T-cell (primary cell): ENCODE data around the gene KIF5C. TPM values are rescaled to one million over a fixed set of nuclear protein-coding genes. Genes with fewer than 3 reads are reported as not detected.

Source experiments
- ATAC-seq, 4 experiments: fragments of 200-7000 bp in 3 of 4; fragments of 150-1000 bp in 1 of 4; cut with Tn5 transposase; replicated peaks in 1 of 4; 1 replicate in 3 of 4; 2 replicates in 1 of 4; pipeline ENCODE4 v1.10.0; 2021; ENCODE audit warnings: moderate library complexity in 3 of 4, mild to moderate bottlenecking in 2 of 4, moderate number of reproducible peaks in 1 of 4
- CTCF ChIA-PET, 2 donors: fragments of 300-600 bp; sonication (Branson Sonifier 250); formaldehyde crosslinking; loops; one replicate each; lab custom pipeline; 2022; ENCODE audit warnings: antibody characterized with exemption in 2 of 2; lab: Charles Lee
- POLR2A ChIA-PET, 2 donors: fragments of 300-600 bp; sonication (Branson Sonifier 250); formaldehyde crosslinking; loops; one replicate each; lab custom pipeline; 2022; ENCODE audit warnings: antibody characterized with exemption in 2 of 2; lab: Charles Lee
- DNase-seq, 35 experiments: peaks; one replicate each; pipeline versions ENCODE4 v3.0.0 to v3.0.0-alpha.2; 2013 to 2023
- H3K27ac ChIP-seq: one replicate; pipeline ENCODE4 v1.5.1; 2013; ENCODE audit warnings: low read length
- H3K27me3 ChIP-seq, 2 experiments: replicated peaks in 1 of 2; 1 replicate in 1 of 2; 2 replicates in 1 of 2; pipeline versions ENCODE4 v1.6.1 to v1.7.0; 2013; ENCODE audit warnings: low read length in 1 of 2, mixed read lengths in 1 of 2; ENCODE audit not compliant: control insufficient read depth in 2 of 2, insufficient read depth in 2 of 2; ENCODE audit errors: extremely low read depth in 1 of 2
- H3K36me3 ChIP-seq, 2 donors: 1 replicate in 1 of 2; 2 replicates in 1 of 2; pipeline versions ENCODE4 v1.6.1 to v1.7.0; 2013; ENCODE audit warnings: low read length in 1 of 2; ENCODE audit not compliant: control insufficient read depth in 2 of 2, insufficient read depth in 1 of 2; ENCODE audit errors: extremely low read depth in 1 of 2
- H3K4me1 ChIP-seq, 2 experiments: 1 replicate in 1 of 2; 2 replicates in 1 of 2; pipeline versions ENCODE4 v1.6.1 to v1.7.0; 2013; ENCODE audit warnings: low read length in 2 of 2, mixed read lengths in 1 of 2; ENCODE audit not compliant: insufficient read depth in 2 of 2, control insufficient read depth in 1 of 2; ENCODE audit errors: extremely low read depth in 1 of 2
- H3K4me3 ChIP-seq, 2 donors: 1 replicate in 1 of 2; 2 replicates in 1 of 2; pipeline versions ENCODE4 v1.5.1 to v1.7.0; 2013; ENCODE audit warnings: mild to moderate bottlenecking in 2 of 2, low read length in 1 of 2, moderate library complexity in 1 of 2; ENCODE audit not compliant: control insufficient read depth in 1 of 2; ENCODE audit errors: extremely low read depth in 1 of 2
- H3K9me3 ChIP-seq: 2 replicates; pipeline ENCODE4 v1.7.0; 2013
- H3K27ac Mint-ChIP-seq, 2 donors: one replicate each; pipeline ENCODE4 v1.8.0; 2020 to 2021; ENCODE audit warnings: mild to moderate bottlenecking in 2 of 2, mixed read lengths in 2 of 2
- H3K27me3 Mint-ChIP-seq, 2 donors: one replicate each; pipeline ENCODE4 v1.8.0; 2021 to 2022; ENCODE audit warnings: mixed read lengths in 2 of 2
- H3K36me3 Mint-ChIP-seq: one replicate; pipeline ENCODE4 v1.8.0; 2021; ENCODE audit warnings: mixed read lengths
- H3K4me1 Mint-ChIP-seq, 3 donors: one replicate each; pipeline ENCODE4 v1.8.0; 2020 to 2022; ENCODE audit warnings: mixed read lengths in 3 of 3, mild to moderate bottlenecking in 1 of 3
- H3K4me3 Mint-ChIP-seq, 3 donors: one replicate each; pipeline ENCODE4 v1.8.0; 2020 to 2022; ENCODE audit warnings: mild to moderate bottlenecking in 3 of 3, mixed read lengths in 3 of 3, moderate library complexity in 3 of 3
- H3K9me3 Mint-ChIP-seq, 3 donors: one replicate each; pipeline ENCODE4 v1.8.0; 2020 to 2022; ENCODE audit warnings: mixed read lengths in 3 of 3
- WGBS: methylation state at CpG from one replicate; pipeline ENCODE4 v1.1.5; 2013; ENCODE audit warnings: missing lambda C conversion rate; ENCODE audit not compliant: insufficient coverage; 5-methylcytosine and 5-hydroxymethylcytosine counted together
- total RNA-seq, 35 experiments: library from RNA in 6 of 35; stranded (reverse) in 6 of 35; fragments of 120-200 nt in 1 of 35; gene quantifications; one replicate each; pipeline versions ENCODE4 v1.2.1 to v1.2.4 and lab custom pipeline; 2013 to 2026

KIF5C gene
- total RNA-seq, 5 donors from 2014 or later (not counting 1 experiment from before 2014, with no cell fraction given) = 9.4 to 17.0 (median 14.7) TPM

- ChIA-PET POLR2A (no interaction called here), CTCF (interaction anchor here in 1 of 2 donors (0.7 kb wide), 1 partner anchor 22 kb away, joined by 3 read pairs; no protein-coding TSS in a partner anchor)
- no peak for ATAC-seq
- H3K27ac Mint-ChIP-seq = no peak overlapping the region
- H3K4me1 Mint-ChIP-seq = no peaks in the 10 kb centered on the region
- H3K9me3 Mint-ChIP-seq = no peaks in the 10 kb centered on the region
- peaks cover 29% of the 10 kb centered on the region for H3K36me3 Mint-ChIP-seq
- H3K27me3 Mint-ChIP-seq = no peaks in the 10 kb centered on the region
- H3K4me3 Mint-ChIP-seq = no peak overlapping the region
- H3K36me3 ChIP-seq = no peaks in the 10 kb centered on the region
- H3K9me3 ChIP-seq = no peaks in the 10 kb centered on the region
- DNase-seq = no peak
- no peaks in the 10 kb centered on the region for H3K27me3 ChIP-seq
- no peak overlapping the region for H3K27ac ChIP-seq
- 60% methylated on average over 1 of the region's 3 CpGs for WGBS
- H3K4me3 ChIP-seq = no peak overlapping the region
- no peaks in the 10 kb centered on the region for H3K4me1 ChIP-seq
These were observed 129.8 kb downstream of the KIF5C start for GRCh38 chr2:149004836-149005235.

GRCh38 chr2:149005471-149006077 lies 130.5 kb downstream of the KIF5C start:
- no peak overlapping the region for H3K4me3 ChIP-seq
- Mint-ChIP-seq H3K36me3 (peaks cover 29% of the 10 kb centered on the region), H3K4me1 (no peaks in the 10 kb centered on the region), H3K27ac (no peak overlapping the region), H3K27me3 (no peaks in the 10 kb centered on the region), H3K4me3 (no peak overlapping the region), H3K9me3 (no peaks in the 10 kb centered on the region)
- WGBS = 100% methylated on average over 2 of the region's 6 CpGs
- no peaks in the 10 kb centered on the region for H3K27me3 ChIP-seq
- peaks cover 0 to 2% of the 10 kb centered on the region in 2 donors for H3K36me3 ChIP-seq
- ChIA-PET CTCF (interaction anchor here in 1 of 2 donors (0.6 kb wide), 1 partner anchor 385 kb away, joined by 3 read pairs; no protein-coding TSS in a partner anchor), POLR2A (no interaction called here)
- no peaks in the 10 kb centered on the region for H3K9me3 ChIP-seq
- H3K27ac ChIP-seq = no peak overlapping the region
- DNase-seq = no peak
- no peak for ATAC-seq
- H3K4me1 ChIP-seq = no peaks in the 10 kb centered on the region

GRCh38 chr2:149006883-149007543 lies 132.0 kb downstream of the KIF5C start:
- H3K27ac ChIP-seq = no peak overlapping the region
- H3K4me1 ChIP-seq = no peaks in the 10 kb centered on the region
- no peak overlapping the region for H3K4me3 ChIP-seq
- no peaks in the 10 kb centered on the region for H3K4me1 Mint-ChIP-seq
- H3K36me3 ChIP-seq = peaks cover 0 to 2% of the 10 kb centered on the region in 2 donors
- H3K9me3 Mint-ChIP-seq = no peaks in the 10 kb centered on the region
- CTCF ChIA-PET = interaction anchor here in 1 of 2 donors (1.0 kb wide), 1 partner anchor 9 kb away, joined by 6 read pairs; no protein-coding TSS in a partner anchor
- POLR2A ChIA-PET = no interaction called here
- no peak overlapping the region for H3K27ac Mint-ChIP-seq
- no peaks in the 10 kb centered on the region for H3K27me3 Mint-ChIP-seq
- WGBS = 100% methylated on average over 2 of the region's 4 CpGs
- peaks cover 21% of the 10 kb centered on the region for H3K36me3 Mint-ChIP-seq
- no peak overlapping the region for H3K4me3 Mint-ChIP-seq
- no peak for DNase-seq
- no peaks in the 10 kb centered on the region for H3K9me3 ChIP-seq
- no peaks in the 10 kb centered on the region for H3K27me3 ChIP-seq
- ATAC-seq = no peak

GRCh38 chr2:149008381-149008780 lies 133.4 kb downstream of the KIF5C start:
- CTCF ChIA-PET = interaction anchor here (0.6 to 1.0 kb wide), 4 partner anchors 11 to 533 kb away, joined by 3 to 4 read pairs (median 4); no protein-coding TSS in a partner anchor
- H3K4me3 Mint-ChIP-seq = no peak overlapping the region
- WGBS = 94% methylated on average over 5 of the region's 7 CpGs
- H3K4me1 Mint-ChIP-seq = no peaks in the 10 kb centered on the region
- H3K27ac ChIP-seq = no peak overlapping the region
- H3K9me3 ChIP-seq = no peaks in the 10 kb centered on the region
- H3K4me3 ChIP-seq = no peak overlapping the region
- H3K36me3 Mint-ChIP-seq = peaks cover 19% of the 10 kb centered on the region
- no peak for ATAC-seq
- H3K27me3 Mint-ChIP-seq = no peaks in the 10 kb centered on the region
- no peak for DNase-seq
- peaks cover 0 to 2% of the 10 kb centered on the region in 2 donors for H3K36me3 ChIP-seq
- no peak overlapping the region for H3K27ac Mint-ChIP-seq
- no peaks in the 10 kb centered on the region for H3K4me1 ChIP-seq
- POLR2A ChIA-PET = no interaction called here
- H3K27me3 ChIP-seq = no peaks in the 10 kb centered on the region
- H3K9me3 Mint-ChIP-seq = no peaks in the 10 kb centered on the region

DNA sequence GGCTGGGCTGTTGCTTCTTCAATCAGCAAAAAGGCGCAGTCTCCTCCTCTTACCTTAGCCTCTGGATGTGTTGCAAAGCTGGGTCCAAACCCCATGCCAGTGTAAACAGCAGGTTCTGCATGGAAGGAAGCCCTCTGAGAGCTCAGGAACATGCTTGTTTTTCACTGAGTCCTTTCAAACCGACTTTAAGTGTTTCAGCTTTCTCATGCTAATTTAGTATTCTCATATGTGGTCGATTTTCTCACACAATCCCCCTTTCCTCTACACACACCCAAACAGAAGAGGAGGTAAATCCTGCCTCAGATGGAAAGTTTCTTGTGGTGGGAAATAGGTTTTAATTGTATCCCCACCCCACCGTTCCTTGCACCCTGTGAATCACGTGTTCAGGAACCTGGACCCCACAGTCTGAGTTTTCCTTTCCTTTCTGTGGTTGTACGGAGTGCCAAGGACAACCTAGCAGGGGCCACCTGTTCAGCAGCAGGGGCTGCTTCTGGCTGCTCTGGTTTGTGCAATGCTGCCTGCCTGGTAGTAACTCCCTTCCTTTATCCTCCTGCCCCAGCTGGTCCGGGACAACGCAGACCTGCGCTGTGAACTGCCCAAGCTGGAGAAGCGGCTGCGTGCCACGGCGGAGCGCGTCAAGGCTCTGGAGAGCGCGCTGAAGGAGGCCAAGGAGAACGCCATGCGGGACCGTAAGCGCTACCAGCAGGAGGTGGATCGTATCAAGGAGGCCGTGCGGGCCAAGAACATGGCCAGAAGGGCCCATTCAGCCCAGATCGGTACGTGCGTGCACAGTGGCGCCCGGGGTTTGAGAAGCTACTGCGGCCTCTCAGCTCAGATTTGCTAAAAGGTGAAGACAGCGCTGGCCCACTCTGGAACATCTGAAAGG lies 134.8 kb downstream of the KIF5C start:
- DNase-seq (no peak), ATAC-seq (no peak)
- H3K4me3 Mint-ChIP-seq = no peak overlapping the region
- Histone ChIP-seq H3K4me1 (no peaks in the 10 kb centered on the region), H3K27ac (no peak overlapping the region), H3K9me3 (no peaks in the 10 kb centered on the region), H3K4me3 (no peak overlapping the region), H3K27me3 (no peaks in the 10 kb centered on the region), H3K36me3 (peaks cover 0 to 2% of the 10 kb centered on the region in 2 donors)
- POLR2A ChIA-PET = no interaction called here
- CTCF ChIA-PET = interaction anchor here in 1 of 2 donors (1.0 kb wide), 1 partner anchor 9 kb away, joined by 3 read pairs; no protein-coding TSS in a partner anchor
- no peak overlapping the region for H3K27ac Mint-ChIP-seq
- H3K4me1 Mint-ChIP-seq = no peaks in the 10 kb centered on the region
- H3K36me3 Mint-ChIP-seq = peaks cover 16% of the 10 kb centered on the region
- no peaks in the 10 kb centered on the region for H3K9me3 Mint-ChIP-seq
- WGBS = 89% methylated on average over 29 of the region's 31 CpGs
- no peaks in the 10 kb centered on the region for H3K27me3 Mint-ChIP-seq

GRCh38 chr2:149012545-149012944 lies 137.5 kb downstream of the KIF5C start:
- no peak for ATAC-seq
- H3K27me3 ChIP-seq = peaks cover 0 to 5% of the 10 kb centered on the region in 2 experiments
- Mint-ChIP-seq H3K27me3 (peaks cover 0 to 3% of the 10 kb centered on the region in 2 donors), H3K4me1 (peaks cover 0 to 10% (median 4%) of the 10 kb centered on the region in 3 donors), H3K4me3 (no peak overlapping the region), H3K36me3 (peaks cover 16% of the 10 kb centered on the region), H3K27ac (no peak overlapping the region), H3K9me3 (no peaks in the 10 kb centered on the region)
- H3K9me3 ChIP-seq = no peaks in the 10 kb centered on the region
- no peak for DNase-seq
- POLR2A ChIA-PET = no interaction called here
- CTCF ChIA-PET = interaction anchor here (0.6 to 1.0 kb wide), 2 partner anchors 549 to 575 kb away, joined by 3 read pairs; no protein-coding TSS in a partner anchor
- no peak overlapping the region for H3K27ac ChIP-seq
- H3K4me3 ChIP-seq = no peak overlapping the region
- peaks cover 0 to 3% of the 10 kb centered on the region in 2 experiments for H3K4me1 ChIP-seq
- WGBS = 67% methylated on average over 1 of the region's 9 CpGs
- H3K36me3 ChIP-seq = peaks cover 0 to 2% of the 10 kb centered on the region in 2 donors
